K562 (cell line): ENCODE data around the gene EXOC6.

ENCODE experiments used
- GABPA ChIP-seq: fragments of 200-800 bp; sonication (Bioruptor generic); conservative IDR thresholded peaks from 2 replicates; pipeline ENCODE4 v1.6.1; 2016; ENCODE audit warnings: low read depth, missing genetic modification characterization, missing compliant biosample characterization
- HMG20B ChIP-seq: fragments of 250-450 bp; sonication (Bioruptor Pico); IDR thresholded peaks from 2 replicates; pipeline ENCODE4 v1.5.0; 2021; ENCODE audit warnings: mild to moderate bottlenecking
- MAFF ChIP-seq: IDR thresholded peaks from 2 replicates; pipeline ENCODE4 v1.6.1; 2012; ENCODE audit warnings: low read length, improper control_type of control experiment
- POLR2AphosphoS5 ChIP-seq: IDR thresholded peaks from 2 replicates; pipeline ENCODE4 v1.6.1; 2011; ENCODE audit warnings: mild to moderate bottlenecking, low read depth, low read length, moderate library complexity; ENCODE audit not compliant: control insufficient read depth, insufficient read depth
- TF ChIP-seq, protein P1 (sequence below), 3 experiments: IDR thresholded peaks in 2 of 3; conservative IDR thresholded peaks in 1 of 3; 2 replicates each; pipeline ENCODE4 v1.5.1; 2011 to 2012; ENCODE audit warnings: low read length in 3 of 3, mild to moderate bottlenecking in 3 of 3, control low read depth in 2 of 3, improper control_type of control experiment in 1 of 3, inconsistent platforms in 1 of 3, low read depth in 1 of 3, mixed read lengths in 1 of 3, moderate library complexity in 1 of 3; ENCODE audit not compliant: insufficient read depth in 2 of 3

DNA sequence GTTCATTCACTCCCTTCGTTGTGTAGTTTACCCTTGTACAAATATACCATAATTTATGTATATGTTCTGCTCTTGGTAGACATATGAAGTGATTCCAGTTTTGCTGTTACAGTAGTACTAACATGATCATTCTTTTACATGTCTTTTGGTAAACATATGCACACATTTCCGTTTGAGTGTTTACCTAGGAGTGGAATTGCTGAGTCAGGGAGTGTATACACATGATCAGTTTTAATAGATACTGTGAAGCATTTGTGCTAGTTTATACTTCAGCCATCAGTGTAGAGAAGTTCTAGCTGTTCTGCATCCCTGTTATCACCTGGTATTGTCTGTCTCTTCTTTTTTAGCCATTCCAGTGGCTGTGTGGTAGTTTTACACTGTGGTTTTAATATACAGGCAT is 177.8 kb downstream of the EXOC6 start:
- no peak for TF ChIP-seq HMG20B (CRISPR knock-in tag)
- TF ChIP-seq POLR2AphosphoS5 = no peak
- TF ChIP-seq, protein P1, sequence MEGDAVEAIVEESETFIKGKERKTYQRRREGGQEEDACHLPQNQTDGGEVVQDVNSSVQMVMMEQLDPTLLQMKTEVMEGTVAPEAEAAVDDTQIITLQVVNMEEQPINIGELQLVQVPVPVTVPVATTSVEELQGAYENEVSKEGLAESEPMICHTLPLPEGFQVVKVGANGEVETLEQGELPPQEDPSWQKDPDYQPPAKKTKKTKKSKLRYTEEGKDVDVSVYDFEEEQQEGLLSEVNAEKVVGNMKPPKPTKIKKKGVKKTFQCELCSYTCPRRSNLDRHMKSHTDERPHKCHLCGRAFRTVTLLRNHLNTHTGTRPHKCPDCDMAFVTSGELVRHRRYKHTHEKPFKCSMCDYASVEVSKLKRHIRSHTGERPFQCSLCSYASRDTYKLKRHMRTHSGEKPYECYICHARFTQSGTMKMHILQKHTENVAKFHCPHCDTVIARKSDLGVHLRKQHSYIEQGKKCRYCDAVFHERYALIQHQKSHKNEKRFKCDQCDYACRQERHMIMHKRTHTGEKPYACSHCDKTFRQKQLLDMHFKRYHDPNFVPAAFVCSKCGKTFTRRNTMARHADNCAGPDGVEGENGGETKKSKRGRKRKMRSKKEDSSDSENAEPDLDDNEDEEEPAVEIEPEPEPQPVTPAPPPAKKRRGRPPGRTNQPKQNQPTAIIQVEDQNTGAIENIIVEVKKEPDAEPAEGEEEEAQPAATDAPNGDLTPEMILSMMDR (IDR thresholded peaks at IDR 0.05 in 2 of 3, conservative IDR thresholded peaks at IDR 0.05 in 1 of 3; ENCODE audit: insufficient read depth in 2 of 3, low read depth in 1 of 3, low read length in 3 of 3) = no peak
- no peak for TF ChIP-seq GABPA
- peak; percentile 61; the same call in 1 of the 2 replicates for TF ChIP-seq MAFF
